Stomach (tissue), 4 donors: Measurements from ENCODE around the gene PLCG1.

Experiments used
- CTCF ChIP-seq, 7 experiments: fragments of 450-650 bp in 4 of 7; fragments of 200-600 bp in 3 of 7; sonication (generic) in 3 of 7; IDR thresholded peaks; one replicate each; pipeline ENCODE4 v1.5.1; 2016 to 2019; ENCODE audit warnings: antibody characterized with exemption in 7 of 7, control low read depth in 2 of 7, mild to moderate bottlenecking in 1 of 7
- POLR2A ChIP-seq, 4 donors: fragments of 450-650 bp; IDR thresholded peaks; one replicate each; pipeline ENCODE4 v1.6.1; 2016; ENCODE audit warnings: antibody characterized with exemption in 4 of 4, control low read depth in 2 of 4, mild to moderate bottlenecking in 1 of 4, moderate library complexity in 1 of 4

GRCh38 chr20:41179961-41180360, 42.6 kb downstream of the PLCG1 start:
- no peak for TF ChIP-seq POLR2A (IDR thresholded peaks at IDR 0.05)
- no peak for TF ChIP-seq CTCF (IDR thresholded peaks at IDR 0.05)
